Stimulated activated CD8-positive, alpha-beta memory T cell treated with anti-CD3 and anti-CD28 coated beads, Interleukin-4, amount 100 ng/mL, for 4 hours (primary cell): ENCODE results near the gene NKD2.
"Not testable (repeated sequence)": the region's sequence is repeated elsewhere in the genome, so short reads cannot be mapped to it uniquely, and the experiment has no call there.

Experiments used
- DNase-seq, 2 donors: peaks; one replicate each; pipeline ENCODE4 v3.0.0-alpha.2; 2020; ENCODE audit warnings: low read depth in 2 of 2, low spot score in 1 of 2

The NKD2 gene

GRCh38 chr5:1008451-1009358 is at the start of gene NKD2:
NKD2 (plus strand) TSS chr5:1008802; CDS start chr5:1009058, 256 bp downstream.
- no peak for DNase-seq

- no peak for DNase-seq
Measured at GRCh38 chr5:959581-960531, 48.7 kb upstream of the NKD2 start.

- DNase-seq = no peak
Measured at GRCh38 chr5:960551-960950, 48.1 kb upstream of the NKD2 start.

GRCh38 chr5:961002-961710 is 47.4 kb upstream of the NKD2 start:
- no peak for DNase-seq

DNA sequence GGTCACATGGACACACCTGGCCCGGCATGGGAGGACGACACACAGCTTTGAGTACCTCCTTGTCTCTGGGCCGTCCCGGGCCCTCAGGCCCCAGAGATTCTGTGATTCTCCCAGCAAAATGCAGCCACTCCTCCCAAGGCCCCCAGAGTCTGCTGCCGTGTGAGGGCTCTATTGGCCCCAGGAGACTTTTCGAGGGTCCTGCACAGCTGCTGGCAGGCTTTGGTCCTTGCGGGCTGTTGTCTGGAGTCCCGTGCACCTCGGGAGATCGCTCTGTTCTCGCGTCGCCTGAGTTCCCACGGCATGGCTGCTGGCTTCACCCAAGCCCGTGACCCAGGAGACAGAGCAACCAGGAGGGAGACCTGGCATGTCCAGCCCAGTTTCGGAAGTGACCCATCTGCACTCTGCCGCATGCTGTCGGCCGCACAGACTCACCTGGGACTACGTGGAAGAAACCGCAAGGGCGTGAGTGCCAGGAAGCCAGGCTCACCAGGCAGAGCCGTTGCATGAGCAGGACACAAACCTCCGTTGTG is 46.8 kb upstream of the NKD2 start:
- no peak for DNase-seq

DNA sequence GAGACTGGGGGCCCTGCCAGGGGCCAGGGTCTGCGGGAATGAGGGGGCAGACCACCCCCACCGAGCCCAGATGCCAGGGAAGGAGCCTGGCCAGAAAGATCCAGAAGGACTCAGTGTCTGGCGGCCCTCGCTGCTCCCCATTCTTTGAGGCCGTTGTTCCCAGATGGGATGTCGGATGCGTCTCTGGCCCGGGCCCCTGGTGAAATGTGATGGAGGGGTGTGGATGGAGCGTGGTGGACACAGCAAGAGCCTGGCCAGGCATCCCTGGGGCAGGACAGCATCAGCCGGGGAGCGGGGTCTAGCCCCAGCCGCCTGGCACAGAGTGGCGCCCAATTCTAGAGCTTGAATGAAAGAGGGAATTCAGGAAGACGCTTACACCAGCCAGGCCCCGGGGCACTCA is 46.2 kb upstream of the NKD2 start:
- DNase-seq = no peak

GRCh38 chr5:962801-963200 is 45.8 kb upstream of the NKD2 start:
- no peak for DNase-seq

DNA sequence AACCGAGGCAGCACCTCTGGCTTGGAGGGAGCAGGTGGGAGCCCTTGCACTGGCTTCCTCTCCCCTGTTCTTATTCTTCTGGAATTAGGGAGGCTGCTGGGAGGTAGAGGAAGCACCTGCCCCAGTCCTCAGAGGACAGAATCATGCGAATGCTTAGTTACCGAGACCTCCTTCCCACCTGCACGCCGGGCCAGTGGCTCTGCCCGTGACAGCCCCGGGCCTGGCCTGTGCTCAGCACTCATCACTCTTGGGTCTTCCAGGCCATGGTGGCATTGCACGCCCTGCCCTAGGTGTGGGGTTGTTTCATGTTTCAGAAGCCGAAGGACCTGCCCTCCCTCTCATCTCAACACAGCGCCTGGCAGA is 45.3 kb upstream of the NKD2 start:
- no peak for DNase-seq

- no peak for DNase-seq
Measured at GRCh38 chr5:963673-964531, 44.7 kb upstream of the NKD2 start.

GRCh38 chr5:964821-965220 is 43.8 kb upstream of the NKD2 start:
- DNase-seq = no peak

- no peak for DNase-seq
Measured at GRCh38 chr5:965604-966344, 42.8 kb upstream of the NKD2 start.

DNA sequence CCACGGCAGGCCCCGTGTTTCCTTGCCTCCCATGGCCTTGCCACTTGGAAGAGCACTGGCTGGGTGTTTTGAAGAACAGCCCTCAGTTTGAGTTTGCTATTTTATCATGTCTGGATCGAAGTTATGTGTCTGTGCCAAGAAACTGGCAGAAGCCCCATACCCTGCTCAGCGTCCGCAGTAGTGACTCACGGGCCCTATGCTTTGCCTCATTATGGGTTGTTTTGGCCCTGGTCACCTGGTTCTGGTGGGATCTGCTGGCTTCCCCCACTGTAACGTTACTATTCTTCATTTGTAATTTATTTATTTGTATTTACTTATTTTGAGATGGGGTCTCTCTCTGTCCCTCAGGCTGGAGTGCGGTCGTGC is 42.3 kb upstream of the NKD2 start:
- DNase-seq = no peak

GRCh38 chr5:966941-967340 is 41.7 kb upstream of the NKD2 start:
- no peak for DNase-seq

DNA sequence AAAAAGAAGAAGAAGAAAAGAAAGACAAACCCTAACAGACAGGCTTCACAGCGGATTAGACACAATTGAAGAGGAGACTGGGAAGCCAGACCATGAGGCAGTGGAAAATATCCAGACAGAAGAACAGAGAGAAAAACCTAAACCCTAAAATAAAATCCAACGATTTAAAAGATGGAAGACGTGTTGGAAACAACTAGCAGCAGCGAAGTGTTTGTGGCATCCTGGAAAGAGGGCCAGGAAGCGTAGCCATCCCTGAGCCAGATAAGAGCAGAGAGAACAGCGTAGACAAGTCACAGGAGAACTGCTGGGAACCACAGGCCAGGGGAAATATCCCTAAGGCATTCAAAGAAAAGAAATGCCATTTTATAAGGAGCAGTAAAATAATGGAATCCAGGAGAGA is 39.7 kb upstream of the NKD2 start:
- no peak for DNase-seq

GRCh38 chr5:969408-969839 is 39.2 kb upstream of the NKD2 start:
- DNase-seq = no peak

DNA sequence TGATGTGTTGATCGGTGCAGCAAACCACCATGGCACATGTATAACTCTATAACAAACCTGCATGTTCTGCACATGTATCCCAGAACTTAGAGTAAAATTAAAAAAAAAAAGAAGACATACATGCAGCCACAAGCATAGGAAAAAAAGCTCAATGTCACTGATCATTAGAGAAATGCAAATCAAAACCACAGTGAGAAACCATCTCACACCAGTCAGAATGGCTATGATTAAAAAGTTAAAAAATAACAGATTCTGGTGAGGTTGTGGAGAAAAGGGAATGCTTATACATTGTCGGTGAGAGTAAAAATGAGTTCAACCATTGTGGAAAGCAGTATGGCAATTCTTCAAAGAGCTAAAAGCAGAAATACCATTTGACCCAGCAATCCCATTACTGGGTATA is 36.0 kb upstream of the NKD2 start:
- not testable (repeated sequence) for DNase-seq

DNA sequence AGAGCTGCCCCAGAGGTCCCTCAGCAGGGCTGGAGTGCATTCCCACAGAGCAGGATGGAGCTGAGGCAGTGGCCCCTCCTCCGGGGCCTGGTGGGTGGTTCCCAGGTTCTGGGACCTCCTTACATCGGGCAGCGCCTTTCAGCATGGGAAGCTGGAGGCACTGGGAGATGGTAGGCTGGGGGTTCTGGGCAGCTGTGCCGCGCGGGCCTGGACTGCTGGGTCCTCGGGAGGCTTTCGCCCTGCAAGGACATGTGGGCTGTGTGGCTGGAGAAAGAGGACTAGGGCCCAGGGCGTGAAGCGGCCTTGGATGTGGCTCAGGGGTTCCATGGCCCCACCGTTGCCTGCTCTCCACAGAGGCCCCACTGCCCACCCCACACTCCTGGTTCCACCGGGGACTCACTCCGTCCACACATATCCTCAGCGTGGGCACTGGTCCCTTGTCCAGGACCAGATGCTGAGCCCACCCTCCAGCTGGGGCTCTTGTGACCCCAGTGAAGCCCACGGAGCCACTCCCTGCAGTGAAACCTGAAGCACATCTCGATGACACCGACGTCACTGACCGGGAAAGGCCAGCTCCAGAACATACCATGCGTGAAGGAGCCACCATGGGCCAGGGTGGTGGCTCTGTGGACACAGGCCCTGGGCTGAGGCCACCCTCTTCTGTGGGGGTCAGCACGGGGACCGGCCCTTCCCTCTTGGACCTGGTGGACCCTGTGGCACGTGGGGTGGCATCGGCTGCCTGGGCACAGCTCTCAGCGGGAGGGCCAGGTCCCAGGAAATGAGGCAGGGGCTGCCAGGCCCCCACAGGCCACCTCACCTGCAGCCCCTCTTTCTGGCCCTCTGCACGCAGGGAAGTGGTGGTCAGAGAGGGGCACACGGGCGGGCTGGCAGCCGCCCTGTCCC is 31.5 kb upstream of the NKD2 start:
- no peak for DNase-seq

DNA sequence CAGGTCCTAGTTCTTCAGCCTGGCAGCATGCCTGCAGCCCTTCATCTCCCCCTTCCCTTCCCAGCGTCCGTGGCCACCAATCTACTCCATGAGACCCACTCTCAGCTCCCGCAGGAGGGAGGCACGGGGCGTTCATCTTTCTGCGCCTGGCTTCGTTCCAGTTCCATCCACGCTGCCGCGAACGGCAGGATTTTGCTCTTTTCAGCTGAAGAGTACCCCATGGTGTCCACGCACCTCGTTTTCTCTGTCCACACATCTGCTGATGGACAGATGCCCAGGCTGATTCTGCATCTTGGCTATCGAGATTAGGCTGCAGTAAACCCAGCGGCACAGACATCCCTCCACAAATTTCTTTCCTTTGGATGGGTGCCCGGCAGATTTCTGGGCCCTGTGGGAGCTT is 30.5 kb upstream of the NKD2 start:
- no peak for DNase-seq

DNA sequence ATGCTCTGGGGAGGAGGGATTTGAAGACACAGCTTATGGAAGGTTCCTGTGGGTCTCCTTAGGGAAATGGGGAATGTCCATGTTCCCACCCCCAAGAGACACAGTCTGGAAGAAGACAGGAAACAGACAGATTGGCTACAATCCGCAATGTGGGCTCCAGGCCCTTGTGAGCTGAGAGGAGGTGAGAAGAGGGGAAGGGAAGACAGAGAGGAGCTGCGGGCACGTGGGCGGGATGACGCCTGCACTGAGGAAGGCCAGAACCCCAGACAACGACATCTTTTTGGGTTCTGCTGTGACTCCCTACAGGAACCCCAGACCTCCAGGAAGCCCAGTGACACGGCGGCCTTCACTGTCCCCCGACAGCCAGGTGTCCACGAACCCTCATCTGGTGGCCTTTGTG is 29.9 kb upstream of the NKD2 start:
- no peak for DNase-seq
